HG03575 (cell line): ENCODE results near the gene CAPG.
"Not testable (repeated sequence)": the region's sequence is repeated elsewhere in the genome, so short reads cannot be mapped to it uniquely, and the experiment has no call there.

Experiments
- ATAC-seq: cut with Tn5 transposase; IDR thresholded peaks from one replicate; pipeline ENCODE4 v1.9.1; 2021; ENCODE audit not compliant: unreplicated experiment, insufficient number of reproducible peaks, low FRiP score; ENCODE audit errors: extremely low read depth

Gene CAPG

GRCh38 chr2:85439569-85439968 is 29.4 kb upstream of the CAPG start:
- ATAC-seq = not testable (repeated sequence)

GRCh38 chr2:85439025-85439472 is 28.9 kb upstream of the CAPG start:
- no peak for ATAC-seq

GRCh38 chr2:85438201-85439024 is 28.2 kb upstream of the CAPG start:
- ATAC-seq = no peak

- ATAC-seq = no peak
Measured at GRCh38 chr2:85437488-85438200, 27.5 kb upstream of the CAPG start.

GRCh38 chr2:85436836-85437487 is 26.8 kb upstream of the CAPG start:
- no peak for ATAC-seq

- no peak for ATAC-seq
Measured at GRCh38 chr2:85435981-85436835, 26.0 kb upstream of the CAPG start.

- ATAC-seq = no peak
Measured at GRCh38 chr2:85435220-85435958, 25.2 kb upstream of the CAPG start.

GRCh38 chr2:85434696-85435095 is 24.5 kb upstream of the CAPG start:
- ATAC-seq = no peak

GRCh38 chr2:85433511-85434089 is 23.4 kb upstream of the CAPG start:
- no peak for ATAC-seq

GRCh38 chr2:85431570-85432205 is 21.5 kb upstream of the CAPG start:
- ATAC-seq = no peak

- no peak for ATAC-seq
Measured at GRCh38 chr2:85430752-85431569, 20.8 kb upstream of the CAPG start.

GRCh38 chr2:85429924-85430289 is 19.7 kb upstream of the CAPG start:
- no peak for ATAC-seq

- ATAC-seq = no peak
Measured at GRCh38 chr2:85429213-85429923, 19.2 kb upstream of the CAPG start.

- ATAC-seq = no peak
Measured at GRCh38 chr2:85428343-85428881, 18.2 kb upstream of the CAPG start.

GRCh38 chr2:85427300-85427835 is 17.2 kb upstream of the CAPG start:
- ATAC-seq = no peak

GRCh38 chr2:85425588-85425987 is 15.4 kb upstream of the CAPG start:
- ATAC-seq = no peak
